ENCODE measurements around the gene POLK. TPM values are rescaled to one million over a fixed set of nuclear protein-coding genes. Genes with fewer than 3 reads are reported as not detected.

POLK gene
- total RNA-seq = 10 to 100 TPM; 34.5 to 60.0 (median 45.0) TPM

- no peak for TF ChIP-seq CTCF (IDR thresholded peaks at IDR 0.05; ENCODE audit: low read depth)
Measured at GRCh38 chr5:75511435-75512382, at the start of gene POLK, which contains the start of gene CERT1. Gene POLK (plus strand): TSS chr5:75511891. Gene CERT1 (minus strand): TSS chr5:75511629. CDS start chr5:75511207, 422 bp downstream.

GRCh38 chr5:75463726-75464125 is 48.0 kb upstream of the POLK start:
- no peak for TF ChIP-seq CTCF (IDR thresholded peaks at IDR 0.05; ENCODE audit: low read depth)

GRCh38 chr5:75465480-75465879 is 46.2 kb upstream of the POLK start:
- no peak for TF ChIP-seq CTCF (IDR thresholded peaks at IDR 0.05; ENCODE audit: low read depth)

- no peak for TF ChIP-seq CTCF (IDR thresholded peaks at IDR 0.05; ENCODE audit: low read depth)
Measured at GRCh38 chr5:75466006-75466716, 45.5 kb upstream of the POLK start.

GRCh38 chr5:75468593-75468992 is 43.1 kb upstream of the POLK start:
- no peak for TF ChIP-seq CTCF (IDR thresholded peaks at IDR 0.05; ENCODE audit: low read depth)

- no peak for TF ChIP-seq CTCF (IDR thresholded peaks at IDR 0.05; ENCODE audit: low read depth)
Measured at GRCh38 chr5:75469017-75469416, 42.7 kb upstream of the POLK start.

GRCh38 chr5:75471193-75471592 is 40.5 kb upstream of the POLK start:
- TF ChIP-seq CTCF (IDR thresholded peaks at IDR 0.05; ENCODE audit: low read depth) = no peak

Data from subcutaneous adipose tissue (tissue), 4 donors.